Liver (tissue), 3 donors: ENCODE measurements around the gene KLF6.

Experiments used
- ATF3 ChIP-seq: IDR thresholded peaks from 2 replicates; pipeline ENCODE4 v1.6.1; 2016; ENCODE audit warnings: antibody characterized with exemption
- CTCF ChIP-seq: fragments of 150-350 bp; IDR thresholded peaks from 2 replicates; pipeline ENCODE4 v1.5.1; 2017; ENCODE audit warnings: improper control_type of control experiment, low read depth, low read length; ENCODE audit not compliant: missing input control
- HNF4A ChIP-seq, 2 donors: conservative IDR thresholded peaks; 2 replicates each; pipeline ENCODE4 v1.6.1; 2016; ENCODE audit warnings: antibody characterized with exemption in 2 of 2, mild to moderate bottlenecking in 2 of 2
- JUND ChIP-seq, 2 donors: IDR thresholded peaks; 2 replicates each; pipeline ENCODE4 v1.6.1; 2016; ENCODE audit warnings: antibody characterized with exemption in 2 of 2
- RAD21 ChIP-seq, 2 donors: IDR thresholded peaks; 2 replicates each; pipeline ENCODE4 v1.6.1; 2016; ENCODE audit warnings: antibody characterized with exemption in 2 of 2, mild to moderate bottlenecking in 2 of 2
- REST ChIP-seq: IDR thresholded peaks from 2 replicates; pipeline ENCODE4 v1.6.1; 2016; ENCODE audit warnings: antibody characterized with exemption, mild to moderate bottlenecking
- SP1 ChIP-seq: IDR thresholded peaks from 2 replicates; pipeline ENCODE4 v1.6.1; 2018; ENCODE audit warnings: antibody characterized with exemption, mild to moderate bottlenecking
- TAF1 ChIP-seq: conservative IDR thresholded peaks from 2 replicates; pipeline ENCODE4 v1.6.1; 2016; ENCODE audit warnings: antibody characterized with exemption, mild to moderate bottlenecking
- TF ChIP-seq, protein P1 (sequence below): IDR thresholded peaks from 2 replicates; pipeline ENCODE4 v1.6.1; 2016; ENCODE audit warnings: antibody characterized with exemption
- donor health status: healthy.
- donor health status: healthy.

DNA sequence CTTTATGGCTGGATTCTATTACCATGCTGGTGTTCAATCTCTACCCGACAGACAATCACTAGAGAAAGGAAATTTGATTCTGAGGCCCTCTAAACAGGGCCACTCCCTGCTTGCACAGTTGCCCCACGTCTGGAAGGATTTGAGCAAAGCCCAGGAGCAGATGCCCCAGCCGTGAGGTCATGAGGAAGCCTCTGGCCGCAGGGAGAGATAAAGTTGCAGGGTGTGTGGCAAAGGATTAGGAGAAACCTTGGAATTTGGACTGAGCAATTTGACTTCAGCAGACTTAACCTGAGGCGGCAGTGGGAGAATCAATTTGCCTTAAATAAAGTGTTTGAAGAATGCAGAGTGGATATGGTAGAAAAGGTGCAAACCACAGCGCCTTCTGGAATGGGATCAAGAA is 40.2 kb upstream of the KLF6 start:
- TF ChIP-seq REST (no peak), CTCF (no peak), RAD21 (IDR thresholded peaks at IDR 0.05) (no peak), JUND (IDR thresholded peaks at IDR 0.05) (no peak), TAF1 (no peak), SP1 (no peak), ATF3 (no peak), HNF4A (conservative IDR thresholded peaks at IDR 0.05) (no peak)
- TF ChIP-seq, protein P1, sequence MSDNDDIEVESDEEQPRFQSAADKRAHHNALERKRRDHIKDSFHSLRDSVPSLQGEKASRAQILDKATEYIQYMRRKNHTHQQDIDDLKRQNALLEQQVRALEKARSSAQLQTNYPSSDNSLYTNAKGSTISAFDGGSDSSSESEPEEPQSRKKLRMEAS = no peak
